ENCODE measurements around the gene CYBA. TPM values are rescaled to one million over a fixed set of nuclear protein-coding genes. Genes with fewer than 3 reads are reported as not detected.
A peak's percentile ranks its signal among the peaks of the same experiment; 100 is the strongest.

The CYBA gene
- total and polyA plus RNA-seq, 10 of the 15 experiments (the other 5 are each of a cell fraction or from before 2014, with no cell fraction given) = 0.55 to 598 (median 258) TPM

DNA sequence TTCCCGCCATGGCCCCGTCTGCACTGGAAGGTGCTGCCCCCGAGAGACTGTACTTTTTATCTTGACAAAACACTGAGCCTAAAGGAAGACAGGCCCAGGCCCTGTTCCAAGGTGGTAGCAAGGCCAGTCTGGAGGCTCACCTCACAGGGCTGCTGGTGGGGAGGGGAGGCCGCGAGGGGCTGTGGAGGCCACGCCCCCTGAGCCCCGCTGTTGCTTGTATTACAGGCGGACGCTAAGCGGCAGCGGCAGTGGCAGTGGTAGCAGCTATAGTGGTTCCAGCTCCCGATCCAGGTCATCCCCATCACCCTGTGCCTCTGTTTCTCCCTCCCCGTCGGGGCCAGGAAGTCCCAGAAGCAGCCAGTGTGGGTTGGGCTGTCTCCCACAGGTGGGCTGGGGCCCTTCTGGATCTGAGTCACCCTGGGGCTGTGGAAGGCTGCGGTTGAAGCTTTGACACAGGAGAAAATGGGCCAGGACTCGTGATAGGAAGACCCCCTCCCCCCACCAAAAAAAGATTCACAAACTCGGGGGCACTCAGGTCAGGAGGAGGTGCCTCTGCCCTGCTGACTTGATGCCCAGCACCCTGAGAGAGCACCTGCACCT, 25.8 kb downstream of the CYBA start:
- 77% methylated on average over 17 of the region's 17 CpGs for WGBS (ENCODE audit: insufficient coverage, insufficient replicate concordance, low lambda C conversion rate, missing lambda C conversion rate)

DNA sequence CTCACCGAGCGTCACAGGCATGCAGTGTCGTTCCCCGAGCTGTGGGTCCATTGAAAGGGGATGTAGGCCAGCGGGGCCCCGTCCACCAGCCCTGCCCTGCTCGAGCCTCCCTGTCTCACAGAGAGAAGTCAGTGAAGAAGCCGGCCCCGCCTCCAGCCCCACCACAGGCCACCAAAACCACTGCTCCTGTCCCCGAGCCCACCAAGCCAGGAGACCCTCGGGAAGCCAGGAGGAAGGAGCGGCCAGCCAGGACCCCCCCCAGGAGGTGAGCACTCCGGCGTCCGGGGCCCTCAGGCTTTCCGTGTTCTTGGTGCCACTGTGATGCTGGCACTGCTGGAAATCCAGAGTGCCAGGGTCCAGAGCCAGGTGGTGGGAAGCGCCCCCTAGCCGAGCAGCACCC, 26.4 kb downstream of the CYBA start:
- Histone ChIP-seq H3K4me3 (no peak overlapping the region), H3K27me3 (replicated peaks in 1 of 2; ENCODE audit: control insufficient read depth in 2 of 2, insufficient read depth in 2 of 2, low read length in 1 of 2) (no peaks in the 10 kb centered on the region), H3K27ac (ENCODE audit: control insufficient read depth, insufficient read depth) (no peak overlapping the region), H3K4me1 (ENCODE audit: control insufficient read depth, insufficient read depth, low read length) (no peaks in the 10 kb centered on the region), H4K20me1 (ENCODE audit: control insufficient read depth, insufficient read depth) (no peaks in the 10 kb centered on the region), H3K9ac (ENCODE audit: control insufficient read depth, insufficient read depth, low read length) (no peak overlapping the region), H3K36me3 (ENCODE audit: control insufficient read depth in 2 of 2, insufficient read depth in 2 of 2, low read length in 1 of 2) (peaks cover 13 to 54% of the 10 kb centered on the region in 2 experiments; a peak in 3 of 4 replicates), H3K4me2 (ENCODE audit: control insufficient read depth, insufficient read depth) (no peak overlapping the region), H2AFZ (ENCODE audit: control insufficient read depth, low read depth, low read length) (no peak overlapping the region), H3K79me2 (ENCODE audit: control insufficient read depth, insufficient read depth, low read length) (no peaks in the 10 kb centered on the region), H3K9me3 (replicated peaks; ENCODE audit: control insufficient read depth, insufficient read depth, low read length) (no peaks in the 10 kb centered on the region)
- intact Hi-C loops (cut with micrococcal nuclease; ENCODE audit: unreplicated experiment) = no loop called here
- RAD21 ChIA-PET (ENCODE audit: unreplicated experiment) = no interaction called here
- WGBS (ENCODE audit: insufficient coverage, insufficient replicate concordance, low lambda C conversion rate, missing lambda C conversion rate) = 92% methylated on average over 18 of the region's 18 CpGs
- no peak for TF ChIP-seq SREBF1 (IDR thresholded peaks at IDR 0.05; ENCODE audit: low read length)
- TF ChIP-seq ZBED1 (IDR thresholded peaks at IDR 0.05; ENCODE audit: borderline replicate concordance) = no peak
- TF ChIP-seq BHLHE40 (IDR thresholded peaks at IDR 0.05; ENCODE audit: borderline replicate concordance in 1 of 2, low read depth in 2 of 2, low read length in 1 of 2) = no peak
- in situ Hi-C loops (cut with MboI) = loop anchor here (5.0 kb wide), 1 partner anchor 52 kb away; the partner anchor contains the start of gene ZC3H18
- no TSS peak for BruUV-seq (replicated peaks)
- POLR2A ChIA-PET = no interaction called here
- ATAC-seq = no peak
- SMC1A ChIA-PET (ENCODE audit: uncharacterized antibody, unreplicated experiment) = no interaction called here
- FAIRE-seq = no peak
- CTCF ChIA-PET = no interaction called here
- DNase-seq (ENCODE audit: low read depth, low spot score) = no peak

More for the DNA sequence above, 25.8 kb downstream of the CYBA start:
- FAIRE-seq = no peak
- RAD21 ChIA-PET (ENCODE audit: unreplicated experiment) = no interaction called here
- in situ Hi-C loops (cut with MboI) (loop anchor here (5.0 kb wide), 1 partner anchor 53 kb away; the partner anchor contains the start of gene ZC3H18), intact Hi-C loops (cut with micrococcal nuclease; ENCODE audit: unreplicated experiment) (no loop called here)
- CTCF ChIA-PET = interaction anchor here (0.6 kb wide), 1 partner anchor 40 kb away, joined by 3 read pairs; no protein-coding TSS in a partner anchor
- Histone ChIP-seq H3K9me3 (replicated peaks; ENCODE audit: control insufficient read depth, insufficient read depth, low read length) (no peaks in the 10 kb centered on the region), H3K79me2 (ENCODE audit: control insufficient read depth, insufficient read depth, low read length) (no peaks in the 10 kb centered on the region), H3K4me2 (ENCODE audit: control insufficient read depth, insufficient read depth) (no peak overlapping the region), H3K4me1 (ENCODE audit: control insufficient read depth, insufficient read depth, low read length) (no peaks in the 10 kb centered on the region), H3K27me3 (replicated peaks in 1 of 2; ENCODE audit: control insufficient read depth in 2 of 2, insufficient read depth in 2 of 2, low read length in 1 of 2) (no peaks in the 10 kb centered on the region), H3K27ac (ENCODE audit: control insufficient read depth, insufficient read depth) (no peak overlapping the region), H2AFZ (ENCODE audit: control insufficient read depth, low read depth, low read length) (no peak overlapping the region), H3K9ac (ENCODE audit: control insufficient read depth, insufficient read depth, low read length) (no peak overlapping the region), H3K4me3 (no peak overlapping the region), H4K20me1 (ENCODE audit: control insufficient read depth, insufficient read depth) (no peaks in the 10 kb centered on the region), H3K36me3 (ENCODE audit: control insufficient read depth in 2 of 2, insufficient read depth in 2 of 2, low read length in 1 of 2) (peaks cover 13 to 51% of the 10 kb centered on the region in 2 experiments; a peak in 3 of 4 replicates)
- TF ChIP-seq RUNX3 (IDR thresholded peaks at IDR 0.05; ENCODE audit: low read length) (0 out of 2 replicates have a peak, but pooled peaks have one; percentile 27), SIN3A (IDR thresholded peaks at IDR 0.05; ENCODE audit: low read depth, low read length) (no peak)
- POLR2A ChIA-PET = no interaction called here
- BruUV-seq (replicated peaks) = no TSS peak
- no peak for DNase-seq (ENCODE audit: low read depth, low spot score)
- ATAC-seq = no peak; the same call in 2 of the 3 replicates
- SMC1A ChIA-PET (ENCODE audit: uncharacterized antibody, unreplicated experiment) = no interaction called here

All from GM12878 (cell line).